Measurements from ENCODE around the gene TRIM67. TPM values are rescaled to one million over a fixed set of nuclear protein-coding genes. Genes with fewer than 3 reads are reported as not detected.

The TRIM67 gene
- total and polyA plus RNA-seq, 2 donors (not counting 1 experiment from before 2014, with no cell fraction given): not detected

DNA sequence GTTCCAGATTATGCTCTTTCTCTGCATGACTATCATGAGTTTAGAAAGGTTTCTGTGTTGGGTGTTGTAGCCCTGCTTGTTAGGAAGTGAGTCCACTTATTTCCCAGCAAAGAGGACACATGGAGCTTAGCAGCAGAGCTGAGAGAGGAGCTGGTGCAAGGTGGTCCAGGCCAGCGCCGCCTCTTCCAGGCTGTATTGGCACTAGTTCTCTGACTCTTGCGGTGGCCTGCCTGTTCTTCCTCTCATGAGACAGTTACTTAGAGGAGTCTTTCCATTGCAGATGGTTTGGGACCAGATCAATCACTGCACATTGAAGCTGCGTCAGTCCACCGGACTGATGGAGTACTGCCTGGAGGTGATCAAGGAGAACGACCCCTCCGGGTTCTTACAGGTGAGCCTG, 38.0 kb downstream of the TRIM67 start:
- ATAC-seq (ENCODE audit: low read depth) (no peak), DNase-seq (no peak)
- H3K4me3 Mint-ChIP-seq: no peak overlapping the region
- Histone ChIP-seq H3K79me2 (ENCODE audit: control insufficient read depth, insufficient read depth, low read length) (no peaks in the 10 kb centered on the region), H3K27me3 (replicated peaks in 1 of 4; ENCODE audit: control extremely low read depth in 1 of 4, control insufficient read depth in 3 of 4, insufficient read depth in 4 of 4, low read length in 3 of 4) (peaks cover 0 to 31% (median 0%) of the 10 kb centered on the region in 4 experiments), H3K4me2 (replicated peaks; ENCODE audit: low read depth, low read length, poor library complexity, severe bottlenecking) (no peak overlapping the region), H3K4me3 (ENCODE audit: control extremely low read depth in 1 of 5, extremely low read depth in 1 of 5, insufficient read depth in 1 of 5, low read depth in 2 of 5, low read length in 4 of 5) (no peak overlapping the region), H3K27ac (ENCODE audit: low read length in 2 of 2) (no peak overlapping the region), H3K36me3 (replicated peaks in 1 of 2; ENCODE audit: control extremely low read depth in 1 of 2, control insufficient read depth in 1 of 2, extremely low read depth in 1 of 2, insufficient read depth in 2 of 2, low read length in 1 of 2) (no peaks in the 10 kb centered on the region), H2AFZ (ENCODE audit: insufficient read depth, low read depth, low read length, poor library complexity, severe bottlenecking) (no peak overlapping the region), H4K20me1 (ENCODE audit: control insufficient read depth, insufficient read depth, low read length, poor library complexity, severe bottlenecking) (no peaks in the 10 kb centered on the region), H3K9ac (ENCODE audit: low read length) (no peak overlapping the region), H3K4me1 (ENCODE audit: control insufficient read depth in 2 of 2, insufficient read depth in 2 of 2, low read length in 2 of 2) (no peaks in the 10 kb centered on the region), H3K9me3 (ENCODE audit: control extremely low read depth in 1 of 3, control insufficient read depth in 2 of 3, insufficient read depth in 1 of 3, low read length in 2 of 3) (no peaks in the 10 kb centered on the region)
- intact Hi-C loops (cut with micrococcal nuclease): no loop called here
- H3K27me3 Mint-ChIP-seq: peaks cover 48% of the 10 kb centered on the region
- no peaks in the 10 kb centered on the region for H3K9me3 Mint-ChIP-seq (ENCODE audit: insufficient read depth)
- ChIA-PET POLR2A (no interaction called here), CTCF (no interaction called here)
- no peaks in the 10 kb centered on the region for H3K4me1 Mint-ChIP-seq
- no peak for TF ChIP-seq EZH2 (IDR thresholded peaks at IDR 0.05; ENCODE audit: borderline replicate concordance, insufficient read depth, low read depth, low read length, poor library complexity, severe bottlenecking)
- TF ChIP-seq, protein P1, sequence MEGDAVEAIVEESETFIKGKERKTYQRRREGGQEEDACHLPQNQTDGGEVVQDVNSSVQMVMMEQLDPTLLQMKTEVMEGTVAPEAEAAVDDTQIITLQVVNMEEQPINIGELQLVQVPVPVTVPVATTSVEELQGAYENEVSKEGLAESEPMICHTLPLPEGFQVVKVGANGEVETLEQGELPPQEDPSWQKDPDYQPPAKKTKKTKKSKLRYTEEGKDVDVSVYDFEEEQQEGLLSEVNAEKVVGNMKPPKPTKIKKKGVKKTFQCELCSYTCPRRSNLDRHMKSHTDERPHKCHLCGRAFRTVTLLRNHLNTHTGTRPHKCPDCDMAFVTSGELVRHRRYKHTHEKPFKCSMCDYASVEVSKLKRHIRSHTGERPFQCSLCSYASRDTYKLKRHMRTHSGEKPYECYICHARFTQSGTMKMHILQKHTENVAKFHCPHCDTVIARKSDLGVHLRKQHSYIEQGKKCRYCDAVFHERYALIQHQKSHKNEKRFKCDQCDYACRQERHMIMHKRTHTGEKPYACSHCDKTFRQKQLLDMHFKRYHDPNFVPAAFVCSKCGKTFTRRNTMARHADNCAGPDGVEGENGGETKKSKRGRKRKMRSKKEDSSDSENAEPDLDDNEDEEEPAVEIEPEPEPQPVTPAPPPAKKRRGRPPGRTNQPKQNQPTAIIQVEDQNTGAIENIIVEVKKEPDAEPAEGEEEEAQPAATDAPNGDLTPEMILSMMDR (IDR thresholded peaks at IDR 0.05): no peak
- WGBS (ENCODE audit: insufficient coverage): 98% methylated on average over 7 of the region's 7 CpGs
- no peak overlapping the region for H3K27ac Mint-ChIP-seq

DNA sequence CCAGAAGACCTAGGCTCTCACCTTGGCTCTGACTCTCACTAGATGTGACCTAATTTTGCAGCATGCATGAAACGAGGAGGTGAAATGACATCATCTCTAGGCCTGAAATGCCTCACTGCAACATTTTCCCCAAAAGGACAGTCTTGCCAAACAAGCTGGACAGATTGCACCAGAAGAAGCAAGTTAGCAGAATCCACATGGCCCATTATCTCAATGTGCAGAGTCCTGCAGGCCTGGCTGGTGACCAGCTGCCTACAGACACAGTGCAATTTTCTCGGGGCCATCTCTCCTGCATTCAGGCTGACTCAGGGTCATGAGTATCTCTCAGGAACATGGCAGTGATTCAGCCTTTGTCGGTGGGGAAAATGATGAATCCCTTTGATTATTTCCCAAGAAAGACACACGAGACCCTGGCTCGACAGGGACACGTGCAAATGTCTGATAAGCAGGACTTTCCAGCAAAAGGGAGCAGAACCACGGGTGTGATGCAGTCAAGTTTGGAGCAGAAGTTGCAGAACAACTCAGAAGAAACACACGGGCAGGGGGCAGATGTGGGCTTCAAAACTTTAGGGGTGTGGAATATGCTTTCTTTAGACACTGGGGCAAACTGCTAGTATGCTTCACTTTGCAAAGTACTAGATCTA, 38.7 kb downstream of the TRIM67 start:
- no peak overlapping the region for H3K27ac ChIP-seq (ENCODE audit: low read length in 2 of 2)
- Mint-ChIP-seq H3K4me3 (no peak overlapping the region), H3K4me1 (no peaks in the 10 kb centered on the region), H3K27me3 (peaks cover 48% of the 10 kb centered on the region), H3K9me3 (ENCODE audit: insufficient read depth) (no peaks in the 10 kb centered on the region), H3K27ac (no peak overlapping the region)
- ATAC-seq (ENCODE audit: low read depth) (no peak), DNase-seq (no peak)
- H3K36me3 ChIP-seq (replicated peaks in 1 of 2; ENCODE audit: control extremely low read depth in 1 of 2, control insufficient read depth in 1 of 2, extremely low read depth in 1 of 2, insufficient read depth in 2 of 2, low read length in 1 of 2): no peaks in the 10 kb centered on the region
- ChIA-PET POLR2A (no interaction called here), CTCF (no interaction called here)
- WGBS (ENCODE audit: insufficient coverage): 94% methylated on average over 8 of the region's 8 CpGs
- no peaks in the 10 kb centered on the region for H3K79me2 ChIP-seq (ENCODE audit: control insufficient read depth, insufficient read depth, low read length)
- H4K20me1 ChIP-seq (ENCODE audit: control insufficient read depth, insufficient read depth, low read length, poor library complexity, severe bottlenecking): no peaks in the 10 kb centered on the region
- no peak overlapping the region for H3K9ac ChIP-seq (ENCODE audit: low read length)
- no peaks in the 10 kb centered on the region for H3K9me3 ChIP-seq (ENCODE audit: control extremely low read depth in 1 of 3, control insufficient read depth in 2 of 3, insufficient read depth in 1 of 3, low read length in 2 of 3)
- no peak for TF ChIP-seq EZH2 (IDR thresholded peaks at IDR 0.05; ENCODE audit: borderline replicate concordance, insufficient read depth, low read depth, low read length, poor library complexity, severe bottlenecking)
- TF ChIP-seq, protein P1 (IDR thresholded peaks at IDR 0.05): no peak
- H3K27me3 ChIP-seq (replicated peaks in 1 of 4; ENCODE audit: control extremely low read depth in 1 of 4, control insufficient read depth in 3 of 4, insufficient read depth in 4 of 4, low read length in 3 of 4): peaks cover 0 to 28% (median 0%) of the 10 kb centered on the region in 4 experiments
- intact Hi-C loops (cut with micrococcal nuclease): no loop called here
- H3K4me3 ChIP-seq (ENCODE audit: control extremely low read depth in 1 of 5, extremely low read depth in 1 of 5, insufficient read depth in 1 of 5, low read depth in 2 of 5, low read length in 4 of 5): no peak overlapping the region
- H3K4me1 ChIP-seq (ENCODE audit: control insufficient read depth in 2 of 2, insufficient read depth in 2 of 2, low read length in 2 of 2): no peaks in the 10 kb centered on the region
- no peak overlapping the region for H3K4me2 ChIP-seq (replicated peaks; ENCODE audit: low read depth, low read length, poor library complexity, severe bottlenecking)
- H2AFZ ChIP-seq (ENCODE audit: insufficient read depth, low read depth, low read length, poor library complexity, severe bottlenecking): no peak overlapping the region
